Epidermal melanocyte (primary cell): ENCODE measurements around the gene SMIM43.
A peak's percentile ranks its signal among the peaks of the same experiment; 100 is the strongest.

Experiments used
- DNase-seq: peaks from one replicate; pipeline ENCODE4 v3.0.0; 2011; ENCODE audit warnings: low spot score; ENCODE audit not compliant: insufficient read length

The SMIM43 gene

DNA sequence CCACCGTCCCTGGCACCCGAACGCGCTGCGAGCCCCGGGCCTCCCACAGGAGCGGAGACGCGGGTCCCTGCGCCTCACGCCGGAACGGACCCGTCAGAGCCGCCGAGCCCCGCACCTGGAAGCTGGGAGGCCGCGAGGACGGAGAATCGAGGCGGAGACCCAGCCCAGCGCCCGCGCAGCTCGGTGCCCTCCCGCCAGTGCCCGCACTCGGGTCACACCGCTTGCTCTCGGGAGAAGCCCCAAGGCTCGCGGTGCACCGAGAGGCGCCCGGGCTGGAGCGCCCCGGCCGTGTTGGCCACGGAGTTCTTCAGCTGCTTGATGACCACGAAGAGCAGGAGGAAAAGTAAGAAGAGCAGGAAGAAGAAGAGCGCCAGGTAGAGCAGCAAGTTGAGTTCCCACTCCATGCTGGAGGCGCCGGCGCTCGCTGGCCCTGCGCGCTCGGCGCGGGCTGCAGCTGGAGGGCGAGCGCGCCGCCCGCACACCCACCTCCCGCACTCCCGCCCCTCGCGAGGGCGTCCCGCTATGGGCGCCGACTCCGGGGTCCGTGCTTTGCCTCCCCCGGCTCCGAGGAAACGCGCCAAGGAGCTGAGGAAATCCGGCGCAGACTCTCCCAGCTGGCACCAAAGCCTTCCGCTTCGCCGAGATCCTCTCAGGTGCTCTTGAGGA is at the start of gene SMIM43:
TSS of gene SMIM43 (minus strand) at position 463 of the 666 bp plus-strand sequence. CDS start at position 404, 59 bp downstream.
- no peak for DNase-seq

DNA sequence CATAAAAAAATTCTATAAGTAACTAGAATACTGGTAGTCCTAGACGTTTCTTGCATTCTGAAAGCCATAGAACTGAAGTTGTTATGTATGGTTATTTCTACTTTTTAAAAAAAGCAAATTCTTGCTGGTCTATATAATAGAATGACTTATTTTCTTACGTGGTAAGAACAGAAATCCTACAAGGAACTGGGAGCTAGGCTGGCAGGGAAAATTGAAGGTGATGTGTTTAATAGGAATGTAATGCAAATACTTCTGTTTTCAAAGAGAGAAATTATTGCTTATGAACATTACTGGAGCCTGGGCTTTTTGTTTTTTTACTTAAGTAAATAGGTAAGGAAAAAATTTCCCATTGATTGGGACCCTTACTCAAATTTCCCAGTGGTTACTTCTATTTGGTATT is 49.8 kb upstream of the SMIM43 start:
- DNase-seq, result no peak

DNA sequence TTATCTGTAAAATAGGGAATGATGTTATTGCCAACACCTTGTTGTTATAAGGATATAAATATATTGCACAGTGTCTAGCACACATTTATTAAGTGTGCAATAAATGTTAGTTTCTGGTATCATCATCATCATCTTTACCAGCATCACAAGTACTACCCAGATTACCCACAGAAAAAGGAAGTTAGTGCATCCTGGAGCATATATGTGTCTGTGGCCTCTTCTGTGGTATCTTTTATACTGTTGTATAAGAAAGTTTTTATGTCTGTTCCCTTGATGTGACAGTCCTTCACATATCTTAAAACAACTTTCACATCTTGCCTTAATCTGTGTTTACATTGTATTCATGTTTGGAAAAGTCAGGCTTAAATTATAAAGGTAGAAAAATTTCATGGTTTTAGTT is 46.2 kb upstream of the SMIM43 start:
- no peak for DNase-seq

DNA sequence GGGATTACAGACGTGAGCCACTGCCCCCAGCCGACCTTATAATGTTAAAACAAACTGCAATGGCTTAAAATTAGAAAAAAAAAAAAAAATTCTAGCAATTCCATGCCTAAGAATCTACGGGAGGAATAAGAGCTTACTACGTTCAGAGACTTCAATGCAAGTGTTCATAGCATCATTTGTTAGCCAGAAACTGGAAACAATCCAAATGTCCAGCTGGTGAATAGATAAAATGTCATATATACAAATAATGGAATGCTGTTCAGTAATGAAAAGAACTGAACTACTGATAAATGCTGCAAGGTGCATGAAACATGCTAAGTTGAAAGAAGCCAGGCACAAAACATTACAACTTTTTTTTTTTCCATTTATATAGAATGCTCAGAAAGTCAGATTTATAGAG is 41.4 kb upstream of the SMIM43 start:
- no peak for DNase-seq

DNA sequence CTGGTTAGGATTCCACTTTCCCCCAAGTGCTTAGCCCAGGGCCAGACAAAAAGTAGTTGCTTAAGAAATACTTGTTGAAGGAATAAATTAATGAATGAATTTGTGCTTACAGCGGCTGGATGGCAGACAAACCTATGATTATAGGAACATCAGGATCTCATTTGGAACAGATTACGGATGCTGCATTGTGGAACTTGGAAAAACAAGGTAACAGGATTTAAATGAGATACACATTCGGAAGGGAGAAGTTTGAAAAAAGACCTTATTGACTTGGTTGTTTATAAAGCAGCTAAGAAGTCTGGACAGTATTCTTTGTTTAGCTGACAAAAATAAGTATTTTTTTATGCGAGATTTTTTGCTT is 36.7 kb upstream of the SMIM43 start:
- no peak for DNase-seq

DNA sequence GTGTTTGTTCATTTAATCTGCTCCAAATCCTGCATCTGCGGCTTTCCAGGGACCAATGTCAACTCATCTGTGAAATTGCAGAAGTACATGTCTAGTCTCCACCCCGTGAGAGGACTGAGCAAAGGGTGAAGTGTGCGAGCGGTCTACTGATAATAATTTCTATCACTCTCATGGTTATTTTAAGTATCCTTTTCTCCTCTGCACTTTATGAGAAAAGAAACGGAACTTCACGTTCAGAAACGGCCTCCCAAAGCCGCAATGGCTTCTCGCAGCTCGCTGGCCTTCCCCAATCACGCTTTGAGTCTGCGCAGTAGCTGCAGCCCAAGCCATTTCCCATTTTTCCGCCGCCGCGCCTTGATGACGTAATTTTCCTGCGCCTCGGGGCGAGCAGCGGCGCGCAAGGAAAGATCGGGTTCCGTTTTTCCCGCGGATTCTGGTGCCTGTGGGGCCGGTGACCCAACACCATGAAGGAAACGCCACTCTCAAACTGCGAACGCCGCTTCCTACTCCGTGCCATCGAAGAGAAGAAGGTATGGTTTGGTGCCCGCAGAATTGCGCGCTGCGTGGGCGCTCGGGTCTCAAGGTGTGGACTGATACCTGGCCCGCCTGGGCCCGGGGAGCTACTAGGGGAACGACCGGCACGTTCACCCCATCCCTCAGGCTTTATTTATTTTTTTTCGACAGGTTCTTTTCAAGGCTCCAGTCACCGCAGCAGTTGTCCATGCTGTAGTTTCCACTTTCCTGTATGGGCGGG is 36.2 kb upstream of the SMIM43 start, which contains the start of gene EXOSC9:
TSS of gene EXOSC9 (plus strand) at position 363 of the 754 bp plus-strand sequence. CDS start at position 465, 102 bp downstream.
- peak; percentile 55 for DNase-seq

DNA sequence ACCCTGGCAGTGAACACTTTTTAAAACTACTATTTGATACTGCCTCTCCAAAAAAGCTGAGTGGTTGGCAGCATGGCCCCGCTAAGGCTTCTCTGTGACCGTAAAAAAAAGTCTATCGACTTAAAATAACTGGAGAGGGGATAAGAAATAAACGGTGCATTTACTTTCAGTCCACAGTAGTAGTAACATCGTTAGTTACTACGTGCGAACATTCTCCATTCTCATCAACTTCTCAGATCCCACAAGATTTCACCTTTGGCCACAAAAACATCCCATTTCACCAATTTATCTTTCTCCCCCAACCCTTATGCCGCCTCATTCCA is 35.6 kb upstream of the SMIM43 start:
- DNase-seq, result no peak

DNA sequence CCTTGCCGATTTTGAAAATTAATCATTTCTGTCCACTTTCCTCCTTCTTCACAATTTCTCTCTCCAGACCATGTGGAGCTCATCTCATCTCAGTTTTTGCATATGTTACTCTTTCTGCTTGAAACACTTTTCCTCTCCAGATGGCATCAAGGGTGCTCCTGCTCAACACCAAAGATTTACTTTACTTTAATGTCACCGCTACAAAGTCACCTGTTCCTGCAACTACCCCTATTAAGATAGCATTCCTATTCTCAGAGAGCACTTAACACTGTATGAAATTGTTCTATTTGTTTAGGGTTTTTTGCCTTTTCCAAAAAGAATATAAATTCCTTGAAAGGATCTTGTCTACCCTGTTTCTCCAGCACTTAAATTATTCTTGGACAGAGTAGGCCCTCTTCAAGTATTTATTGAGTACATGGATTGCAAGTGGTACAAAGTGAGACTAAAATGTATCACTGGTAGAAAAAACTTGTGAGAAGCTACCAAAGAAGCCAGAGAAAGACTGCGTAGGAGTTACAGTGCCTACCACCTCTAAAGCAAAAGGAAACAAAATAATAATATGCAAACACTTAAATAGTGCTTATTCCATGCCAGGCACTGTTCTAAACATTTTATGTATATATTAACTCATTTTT is 35.0 kb upstream of the SMIM43 start:
- no peak for DNase-seq

DNA sequence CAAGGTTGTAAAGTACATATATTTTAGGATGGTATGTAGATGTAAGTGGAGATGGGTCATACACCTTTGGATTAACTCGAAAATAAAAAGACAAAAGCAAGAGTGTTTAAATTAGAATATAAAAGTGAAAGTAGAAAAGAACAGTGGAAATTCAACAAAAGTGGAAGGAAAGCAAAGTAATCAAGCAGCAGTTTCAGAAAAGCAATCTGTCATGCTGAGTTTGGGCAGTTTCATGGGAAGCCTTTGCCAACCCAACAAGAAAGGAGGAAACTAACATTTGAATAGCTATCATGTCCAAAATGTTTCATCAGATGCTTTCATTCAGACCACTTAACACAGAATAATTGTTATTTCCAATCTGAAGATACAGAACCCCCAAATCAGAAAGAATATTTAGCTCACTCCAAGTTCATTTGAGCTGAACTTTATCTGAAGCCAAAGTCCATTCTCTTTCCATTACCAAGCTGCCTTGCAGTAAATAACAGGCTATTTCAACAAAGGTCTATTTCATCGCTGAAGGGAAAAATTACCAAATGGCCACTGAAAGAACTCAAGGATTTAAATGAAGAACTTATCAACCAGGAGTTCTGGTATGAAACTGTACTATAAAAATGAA is 34.4 kb upstream of the SMIM43 start:
- no peak for DNase-seq

DNA sequence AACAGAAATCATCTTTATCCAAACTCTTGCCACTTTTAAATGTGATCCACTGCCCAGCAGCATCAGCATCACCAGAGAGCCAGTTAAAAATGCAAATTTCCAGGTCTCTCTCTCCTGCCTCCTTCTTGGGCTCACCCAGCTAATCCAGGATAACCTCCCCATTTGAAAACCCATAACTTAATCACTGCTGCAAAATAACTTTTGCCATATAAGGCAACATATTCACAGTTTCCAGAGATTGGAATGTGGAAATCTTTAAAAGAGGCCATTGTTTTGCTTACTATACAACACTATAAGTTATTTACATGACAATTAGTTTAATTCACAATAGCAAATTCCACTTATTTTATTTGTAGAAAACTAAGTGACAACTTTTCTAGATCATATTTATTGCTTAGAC is 31.3 kb upstream of the SMIM43 start:
- no peak for DNase-seq

DNA sequence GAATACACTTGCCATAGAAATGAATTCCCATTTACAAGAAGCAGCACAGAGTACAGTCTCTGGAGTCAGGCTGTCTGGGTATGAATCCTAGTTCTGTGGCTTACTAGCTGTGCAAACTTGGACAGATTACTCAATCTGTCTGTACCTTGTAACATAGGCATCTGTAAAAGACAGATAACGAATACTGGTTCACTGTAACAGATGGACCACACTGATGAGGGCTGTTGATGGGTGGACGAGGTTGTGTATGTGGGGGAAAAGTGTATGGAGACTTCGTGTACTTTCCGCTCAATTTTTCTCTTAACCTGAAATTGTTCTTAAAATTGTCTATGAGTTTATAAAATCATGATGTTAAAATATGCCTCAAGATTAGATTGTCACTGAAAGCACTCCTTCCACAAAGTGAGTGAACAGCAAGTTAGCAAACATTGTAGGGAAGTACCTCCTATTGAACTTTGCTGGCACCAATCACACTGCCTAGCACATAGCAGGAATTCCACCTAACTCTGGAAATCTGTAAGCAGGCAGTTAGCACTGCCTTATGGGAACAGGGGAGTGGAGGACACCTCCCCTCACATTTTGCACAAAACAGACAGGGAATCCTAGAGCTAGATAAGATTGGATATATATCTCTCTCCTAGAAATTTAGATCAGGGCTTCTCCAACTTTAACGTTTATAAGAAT is 29.7 kb upstream of the SMIM43 start:
- no peak for DNase-seq

DNA sequence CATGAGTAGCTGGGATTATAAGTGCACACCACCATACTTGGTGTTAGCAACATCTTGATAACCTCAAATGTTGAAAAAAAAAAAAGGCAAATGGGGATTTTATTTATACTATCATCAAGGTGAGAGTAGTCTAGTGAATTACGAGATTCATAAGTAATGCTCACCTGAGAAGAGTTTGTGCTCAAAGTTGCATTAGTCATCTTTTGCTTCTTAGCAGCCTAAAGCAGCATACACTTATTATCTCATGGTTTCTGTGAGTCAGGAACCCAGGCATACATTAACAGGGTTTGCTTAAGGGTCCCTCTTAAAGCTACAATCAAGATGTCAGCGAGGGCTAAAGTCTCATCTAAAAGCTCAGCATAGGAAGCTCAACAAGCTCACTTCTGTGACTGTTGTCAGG is 28.0 kb upstream of the SMIM43 start:
- no peak for DNase-seq

DNA sequence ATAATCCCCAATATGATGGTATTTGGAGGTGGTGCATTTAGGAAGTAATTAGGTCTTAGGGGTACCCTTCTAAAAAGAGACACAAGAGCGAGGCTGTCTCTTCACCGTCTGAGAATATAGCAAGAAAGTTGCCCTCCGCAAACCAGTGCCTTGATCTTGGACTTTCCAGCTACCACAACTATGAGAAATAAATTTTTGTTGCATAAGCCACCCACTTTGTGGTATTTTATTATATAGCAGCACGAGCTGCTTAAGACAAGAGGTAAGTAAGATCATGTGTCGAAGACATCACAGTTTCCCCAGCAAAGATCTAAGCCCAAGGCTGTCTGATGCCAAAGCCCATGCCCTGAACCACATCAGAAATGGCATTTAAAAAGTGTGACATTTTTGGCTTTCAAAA is 26.5 kb upstream of the SMIM43 start:
- DNase-seq, result no peak

DNA sequence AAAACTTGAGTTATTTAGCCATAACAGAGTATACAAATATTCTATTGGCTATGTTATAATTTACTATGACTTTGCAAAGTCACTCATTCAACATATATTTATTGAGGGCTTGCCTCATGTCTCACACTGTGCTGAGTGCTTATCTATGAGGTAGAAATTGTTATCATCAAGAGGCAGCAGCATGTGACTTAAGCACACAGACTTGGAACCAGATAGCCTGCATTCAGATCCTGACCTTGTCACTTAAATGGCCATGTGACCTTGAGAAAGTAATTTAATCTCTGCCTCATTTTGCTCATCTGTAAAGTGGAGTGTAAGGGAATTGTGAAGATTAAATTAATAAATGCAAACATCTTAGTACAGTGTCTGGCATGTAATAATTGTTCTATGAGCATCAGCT is 26.0 kb upstream of the SMIM43 start:
- DNase-seq, result no peak

DNA sequence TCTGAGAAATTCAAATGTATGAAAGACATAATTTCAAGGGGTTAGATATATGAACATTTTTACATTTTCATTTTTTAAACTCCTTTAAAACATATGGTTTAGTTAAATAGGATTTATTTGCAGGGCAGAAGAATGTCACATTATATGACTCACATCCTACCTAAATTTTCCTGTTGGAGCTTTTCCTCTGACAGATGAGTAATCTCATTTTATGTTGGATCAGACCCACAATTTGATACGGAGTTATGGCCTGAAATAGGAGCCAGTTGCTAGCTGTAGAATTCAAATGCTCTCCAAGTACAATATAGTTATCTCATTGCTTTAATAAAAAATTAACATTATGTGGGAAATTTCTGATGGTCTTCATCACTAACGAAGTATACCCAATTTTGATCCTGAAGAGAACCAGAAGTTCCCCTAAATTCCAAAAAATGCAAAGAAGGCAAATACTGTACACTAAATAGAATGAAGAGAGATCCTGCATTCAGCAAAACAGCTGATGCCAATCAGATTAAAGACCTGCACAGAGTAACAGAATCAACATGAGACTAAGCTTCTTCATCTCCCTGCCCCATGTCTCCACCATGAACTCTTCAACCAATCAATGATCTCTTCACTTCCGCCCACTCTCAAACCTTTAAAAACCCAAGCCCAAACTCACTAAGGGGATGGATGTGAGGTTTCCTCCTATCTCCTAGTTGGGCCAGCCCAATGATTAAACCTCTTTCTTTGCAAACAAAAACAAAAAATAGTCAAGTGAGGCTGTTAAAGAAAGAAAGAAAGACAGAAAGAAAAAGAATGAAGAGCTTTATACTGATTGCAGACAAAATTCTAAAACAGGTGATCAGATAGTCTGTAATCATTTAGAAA is 25.2 kb upstream of the SMIM43 start:
- DNase-seq, result no peak

DNA sequence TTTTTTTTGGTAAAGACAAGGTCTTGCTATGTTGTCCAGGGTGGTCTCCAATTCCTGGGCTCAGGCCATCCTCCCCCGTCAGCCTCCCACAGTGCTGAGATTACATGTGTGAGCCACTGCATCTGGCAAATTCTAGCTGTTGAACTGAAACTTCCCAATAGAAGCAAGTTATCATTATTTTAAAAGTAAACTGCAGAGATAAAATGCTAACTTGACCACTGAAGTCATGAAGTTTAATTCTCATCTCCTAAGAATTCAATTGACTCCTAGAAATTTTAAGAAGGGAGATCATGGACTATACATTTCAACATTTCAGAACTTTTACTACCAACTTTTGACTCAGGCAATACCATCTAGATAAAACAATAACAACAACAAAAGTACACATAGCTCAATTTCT is 24.5 kb upstream of the SMIM43 start:
- DNase-seq, result no peak

DNA sequence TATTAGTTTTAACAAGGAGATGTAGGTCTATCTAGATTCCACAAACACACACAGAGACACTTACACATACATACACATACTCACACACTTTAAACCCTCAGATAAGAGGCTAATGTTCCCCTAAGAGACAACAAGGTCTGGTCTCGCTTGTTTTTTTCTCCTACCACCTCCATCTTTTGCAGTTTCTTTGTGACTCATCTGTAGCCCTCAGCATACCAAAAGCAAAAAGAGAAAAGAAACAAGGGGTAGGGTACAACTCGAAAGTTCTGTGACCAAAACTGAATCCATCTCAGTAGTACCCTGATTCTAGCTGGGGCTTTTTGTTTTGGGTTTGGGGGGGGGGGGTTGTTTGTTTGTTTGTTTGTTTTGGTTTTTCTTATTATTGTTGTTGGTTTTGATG is 23.9 kb upstream of the SMIM43 start:
- DNase-seq, result no peak

DNA sequence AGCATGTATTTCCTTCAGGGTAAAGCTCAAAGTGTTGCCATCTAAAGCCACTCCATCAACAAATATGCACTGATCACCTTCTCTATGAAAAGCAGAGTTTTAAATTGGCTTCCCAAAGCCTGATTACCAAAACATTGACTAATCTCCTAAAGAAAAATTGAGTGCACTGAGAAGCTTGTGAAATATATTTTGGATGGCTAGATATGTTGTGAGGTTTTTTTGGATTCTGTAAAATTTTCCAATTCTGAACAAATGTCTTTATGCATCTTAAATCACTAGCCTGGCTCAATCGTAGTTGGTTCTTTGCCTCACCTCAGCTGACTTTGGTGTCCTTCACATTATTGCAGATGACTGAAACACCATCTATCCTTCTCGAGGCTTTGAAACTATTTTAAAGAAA is 21.3 kb upstream of the SMIM43 start:
- no peak for DNase-seq

DNA sequence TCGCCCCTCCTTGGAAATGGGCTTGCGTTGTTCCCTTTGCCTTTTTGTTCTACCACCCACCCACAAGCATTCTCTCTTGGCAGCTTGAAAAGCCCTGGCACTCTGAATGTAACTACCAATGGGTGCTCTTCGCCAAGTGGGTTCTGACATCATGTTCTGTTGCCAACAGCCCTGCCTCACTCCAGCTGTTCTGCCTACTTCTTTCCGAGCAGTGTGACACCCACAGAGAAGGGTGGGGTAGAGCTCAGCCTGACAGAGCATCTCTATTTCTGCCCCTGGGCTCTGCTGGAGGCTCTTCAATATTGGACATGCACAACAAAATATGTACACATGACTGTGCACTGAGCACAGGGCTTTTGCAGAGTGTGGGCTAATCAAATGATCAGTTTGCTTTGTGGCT is 20.5 kb upstream of the SMIM43 start:
- DNase-seq, result no peak

DNA sequence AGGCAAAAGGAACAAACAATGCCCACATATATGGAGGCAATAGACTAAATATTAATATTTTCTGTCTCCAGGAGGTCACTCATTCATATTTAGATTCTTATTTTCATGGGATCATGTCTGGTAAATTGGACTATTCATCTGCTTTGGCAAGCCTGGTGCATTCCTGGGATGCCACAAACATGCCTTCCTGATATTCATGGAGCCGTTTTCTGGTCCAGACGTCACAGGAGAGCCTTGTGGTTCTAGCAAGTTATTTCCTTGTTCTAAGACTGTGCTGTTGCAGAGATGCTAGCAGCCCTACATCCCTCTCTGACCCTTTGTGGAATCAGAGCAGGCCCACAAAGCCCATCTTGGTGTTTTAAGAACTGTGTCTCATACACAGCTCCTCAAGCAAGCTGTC is 20.0 kb upstream of the SMIM43 start:
- DNase-seq, result peak; percentile 59

DNA sequence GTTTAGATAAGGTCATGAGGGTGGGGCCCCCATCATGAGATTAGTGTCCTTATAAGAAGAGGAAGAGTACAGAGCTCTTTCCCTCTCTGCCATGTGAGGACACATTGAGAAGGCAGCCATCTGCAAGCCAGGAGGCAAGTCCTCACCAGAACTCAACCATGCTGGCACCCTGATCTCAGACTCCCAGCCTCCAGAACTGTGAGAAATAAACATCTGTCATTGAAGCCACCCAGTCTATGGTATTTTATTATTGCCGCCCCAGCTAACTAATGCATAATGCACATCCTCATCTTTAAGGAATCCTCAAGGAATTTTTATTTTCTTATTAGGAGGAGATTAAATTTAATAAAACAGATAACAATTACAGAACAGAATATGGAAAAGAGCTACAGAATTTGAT is 19.4 kb upstream of the SMIM43 start:
- DNase-seq, result no peak
